ENCODE results near the gene ZCCHC17.
"Not testable (repeated sequence)": the region's sequence is repeated elsewhere in the genome, so short reads cannot be mapped to it uniquely, and the experiment has no call there.

Gene ZCCHC17

DNA sequence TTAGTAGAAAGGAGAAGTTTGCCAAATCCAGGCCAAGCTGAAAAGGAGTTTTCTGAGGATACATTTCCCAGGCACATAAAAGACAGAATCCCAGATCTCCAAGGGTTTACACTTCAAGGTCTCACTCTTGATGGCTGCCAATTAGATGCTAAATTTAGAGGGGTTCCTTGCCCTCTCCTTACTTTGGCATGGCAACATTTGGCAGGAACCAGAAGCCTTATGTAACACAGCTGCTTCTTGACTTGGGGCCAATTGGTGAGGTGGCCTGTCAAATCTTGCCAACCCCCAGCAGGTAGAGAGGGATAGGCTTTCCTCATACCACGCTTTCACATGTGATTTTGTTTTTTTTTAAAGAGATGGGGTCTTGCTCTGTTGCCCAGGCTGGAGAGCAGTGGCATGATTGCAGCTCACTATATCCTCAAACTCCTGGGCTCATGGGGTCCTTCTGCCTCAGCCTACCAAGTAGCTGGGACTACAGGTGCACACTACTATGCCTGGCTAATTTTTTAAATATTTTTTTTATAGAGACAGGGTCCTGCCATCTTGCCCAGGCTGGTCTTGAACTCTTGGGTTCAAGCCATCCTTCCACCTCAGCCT is 31.9 kb upstream of the ZCCHC17 start:
- Histone ChIP-seq H3K4me1 (no peaks in the 10 kb centered on the region), H3K36me3 (peaks cover 97 to 100% (median 99%) of the 10 kb centered on the region in 11 experiments), H3K27me3 (no peaks in the 10 kb centered on the region), H3K9ac (no peak overlapping the region), H3K4me2 (no peak overlapping the region), H3K27ac (no peak overlapping the region), H4K20me1 (peaks cover 0 to 17% (median 0%) of the 10 kb centered on the region in 11 experiments; a peak in 6 of 22 replicates), H3K4me3 (no peak overlapping the region), H3K9me3 (replicated peaks in 1 of 11) (no peaks in the 10 kb centered on the region)
- no peak for TF ChIP-seq Cebpa-rat (IDR thresholded peaks at IDR 0.05)

DNA sequence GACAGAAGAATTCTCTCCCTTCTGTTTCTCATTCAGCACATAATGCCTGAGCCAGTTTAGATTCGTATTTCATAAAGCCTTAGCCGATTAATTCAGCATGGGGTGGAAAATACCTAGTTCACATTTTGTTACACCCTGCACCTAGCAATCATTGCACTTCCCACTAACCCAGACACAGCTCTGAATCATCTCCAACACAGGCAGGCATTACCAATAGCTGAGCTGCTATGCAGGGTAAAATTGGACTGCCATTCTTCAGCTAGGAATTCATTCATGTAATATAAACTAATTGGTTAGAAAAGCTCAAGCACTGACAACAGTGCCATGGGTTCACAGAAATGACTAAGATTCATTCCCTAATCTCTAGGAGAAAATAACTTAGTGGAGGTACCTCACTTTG is 30.3 kb upstream of the ZCCHC17 start:
- no peak for TF ChIP-seq Cebpa-rat (IDR thresholded peaks at IDR 0.05)
- no peak overlapping the region for H3K9ac ChIP-seq
- H3K36me3 ChIP-seq = peaks cover 97 to 100% (median 99%) of the 10 kb centered on the region in 11 experiments
- H3K4me2 ChIP-seq = no peak overlapping the region
- H3K4me3 ChIP-seq = no peak overlapping the region
- H3K9me3 ChIP-seq (replicated peaks in 1 of 11) = no peaks in the 10 kb centered on the region
- peaks cover 0 to 22% (median 9%) of the 10 kb centered on the region in 11 experiments; a peak in 11 of 22 replicates for H4K20me1 ChIP-seq
- H3K27ac ChIP-seq = no peak overlapping the region
- H3K4me1 ChIP-seq = no peaks in the 10 kb centered on the region
- no peaks in the 10 kb centered on the region for H3K27me3 ChIP-seq

- Histone ChIP-seq H3K4me3 (no peak overlapping the region), H3K4me1 (no peaks in the 10 kb centered on the region), H3K36me3 (peaks cover 92 to 100% (median 97%) of the 10 kb centered on the region in 11 experiments)
Observed at GRCh38 chr1:31272369-31272768, 24.5 kb upstream of the ZCCHC17 start.

DNA sequence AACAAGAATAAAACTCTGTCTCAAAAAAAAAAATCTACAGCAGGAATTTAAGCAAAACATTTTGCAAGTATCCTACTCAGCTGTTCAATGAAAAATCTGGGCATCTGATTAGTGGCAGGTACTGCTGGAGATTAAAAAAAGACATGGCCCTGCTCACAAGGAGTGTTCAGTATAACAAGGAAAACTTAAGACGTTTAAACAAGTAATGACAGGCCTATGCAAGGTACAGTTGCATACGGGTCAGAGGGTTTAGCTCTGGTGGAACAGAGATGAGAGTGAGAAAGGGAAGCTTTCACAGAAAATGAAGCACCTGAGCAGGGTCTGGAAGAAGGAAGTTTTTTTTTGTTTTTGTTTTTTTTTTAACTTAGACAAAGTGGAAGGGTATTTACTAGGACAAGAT is 23.2 kb upstream of the ZCCHC17 start:
- H3K4me3 ChIP-seq = no peak overlapping the region
- H3K9ac ChIP-seq = no peak overlapping the region
- H3K9me3 ChIP-seq (replicated peaks in 1 of 11) = no peaks in the 10 kb centered on the region
- H3K27ac ChIP-seq = no peak overlapping the region
- H3K4me2 ChIP-seq = no peak overlapping the region
- no peaks in the 10 kb centered on the region for H3K27me3 ChIP-seq
- peaks cover 92 to 100% (median 97%) of the 10 kb centered on the region in 11 experiments for H3K36me3 ChIP-seq
- H3K4me1 ChIP-seq = no peaks in the 10 kb centered on the region
- peaks cover 2 to 78% (median 57%) of the 10 kb centered on the region in 11 experiments; a peak in 19 of 22 replicates for H4K20me1 ChIP-seq
- TF ChIP-seq Cebpa-rat (IDR thresholded peaks at IDR 0.05) = no peak

More at GRCh38 chr1:31272369-31272768, 24.5 kb upstream of the ZCCHC17 start:
- TF ChIP-seq Cebpa-rat (IDR thresholded peaks at IDR 0.05) = no peak
- H3K27me3 ChIP-seq = no peaks in the 10 kb centered on the region
- no peak overlapping the region for H3K9ac ChIP-seq
- H4K20me1 ChIP-seq = peaks cover 2 to 72% (median 46%) of the 10 kb centered on the region in 11 experiments; a peak in 19 of 22 replicates
- H3K27ac ChIP-seq = no peak overlapping the region
- no peak overlapping the region for H3K4me2 ChIP-seq
- H3K9me3 ChIP-seq (replicated peaks in 1 of 11) = no peaks in the 10 kb centered on the region

DNA sequence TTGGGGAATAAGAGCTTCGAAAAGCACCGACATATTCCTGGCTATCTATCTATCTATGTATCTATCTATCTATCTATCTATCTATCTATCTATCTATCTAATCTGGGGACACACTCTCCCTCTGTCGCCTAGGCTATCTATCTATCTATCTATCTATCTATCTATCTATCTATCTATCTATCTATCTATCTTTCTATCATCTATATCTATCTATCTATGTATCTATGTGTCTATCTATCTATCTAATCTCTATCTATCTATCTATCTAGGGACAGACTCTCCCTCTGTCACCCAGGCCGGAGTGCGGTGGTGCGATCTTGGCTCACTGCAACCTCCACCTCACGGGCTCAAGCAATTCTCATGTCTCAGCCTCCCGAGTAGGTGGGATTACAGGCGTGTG is 14.4 kb upstream of the ZCCHC17 start:
- peaks cover 0 to 62% (median 17%) of the 10 kb centered on the region in 11 experiments; a peak in 15 of 22 replicates for H4K20me1 ChIP-seq
- not testable (repeated sequence) for H3K4me3 ChIP-seq; H3K27ac ChIP-seq; H3K4me1 ChIP-seq; H3K9me3 ChIP-seq (replicated peaks in 1 of 11); H3K27me3 ChIP-seq; H3K9ac ChIP-seq; H3K4me2 ChIP-seq
- peaks cover 87 to 100% (median 98%) of the 10 kb centered on the region in 11 experiments for H3K36me3 ChIP-seq

DNA sequence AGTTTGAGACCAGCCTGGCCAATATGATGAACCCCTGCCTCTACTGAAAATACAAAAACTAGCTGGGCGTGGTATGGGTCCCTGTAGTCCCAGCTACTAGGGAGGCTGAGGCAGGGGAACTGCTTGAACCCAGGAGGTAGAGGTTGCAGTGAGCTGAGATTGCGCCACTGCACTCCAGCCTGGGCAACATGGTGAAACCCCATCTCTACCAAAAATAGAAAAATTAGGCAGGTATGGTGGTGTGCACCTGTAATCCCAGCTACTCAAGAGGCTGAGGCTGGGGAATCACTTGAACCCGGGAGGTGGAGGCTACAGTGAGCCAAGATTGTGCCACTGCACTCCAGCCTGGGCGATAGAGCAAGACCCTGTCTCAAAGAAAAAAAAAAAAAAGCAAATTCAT is 9.0 kb upstream of the ZCCHC17 start:
- H3K4me3 ChIP-seq; H3K9me3 ChIP-seq (replicated peaks in 1 of 11); H3K27me3 ChIP-seq; H3K9ac ChIP-seq; H3K4me2 ChIP-seq; H3K27ac ChIP-seq; H3K4me1 ChIP-seq: not testable (repeated sequence)
- H3K36me3 ChIP-seq = peaks cover 82 to 100% (median 99%) of the 10 kb centered on the region in 11 experiments
- peaks cover 0 to 71% (median 32%) of the 10 kb centered on the region in 11 experiments; a peak in 15 of 22 replicates for H4K20me1 ChIP-seq

DNA sequence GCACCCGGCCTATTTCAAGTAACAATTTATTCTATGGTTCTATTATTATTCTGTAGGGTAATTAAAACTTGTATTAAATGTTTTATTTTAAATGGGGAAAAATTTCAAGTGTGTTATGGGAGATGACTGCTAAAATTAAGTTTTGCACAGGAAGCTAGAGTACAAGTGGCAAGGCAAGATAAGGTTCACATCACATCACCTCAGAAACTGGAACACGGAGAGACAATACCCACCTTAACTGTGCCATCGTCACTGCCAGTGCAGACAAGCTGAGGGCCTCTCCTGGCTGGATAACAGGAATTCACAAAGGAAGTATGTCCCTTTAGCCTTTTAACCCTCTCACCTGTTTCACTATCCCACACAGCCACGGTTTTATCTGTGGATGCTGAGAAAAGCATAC is 7.8 kb upstream of the ZCCHC17 start:
- H3K36me3 ChIP-seq = peaks cover 82 to 100% (median 99%) of the 10 kb centered on the region in 11 experiments
- H3K4me1 ChIP-seq = no peaks in the 10 kb centered on the region
- peaks cover 0 to 71% (median 39%) of the 10 kb centered on the region in 11 experiments; a peak in 16 of 22 replicates for H4K20me1 ChIP-seq
- no peak overlapping the region for H3K4me3 ChIP-seq
- no peaks in the 10 kb centered on the region for H3K9me3 ChIP-seq (replicated peaks in 1 of 11)
- H3K27ac ChIP-seq = no peak overlapping the region
- TF ChIP-seq Cebpa-rat (IDR thresholded peaks at IDR 0.05) = no peak
- no peak overlapping the region for H3K4me2 ChIP-seq
- H3K9ac ChIP-seq = no peak overlapping the region
- H3K27me3 ChIP-seq = no peaks in the 10 kb centered on the region

- H3K27me3 ChIP-seq = no peaks in the 10 kb centered on the region
- peak overlapping the region; percentile 75 to 97 (median 90) for H3K4me3 ChIP-seq
- H3K9me3 ChIP-seq (replicated peaks in 1 of 11) = no peaks in the 10 kb centered on the region
- peak overlapping the region; percentile 60 to 95 (median 92) for H3K27ac ChIP-seq
- peaks cover 4 to 72% (median 30%) of the 10 kb centered on the region in 11 experiments; a peak in 15 of 22 replicates for H4K20me1 ChIP-seq
- H3K36me3 ChIP-seq = peaks cover 31 to 55% (median 47%) of the 10 kb centered on the region in 11 experiments
- peak overlapping the region; percentile 80 to 89 (median 84) for H3K4me2 ChIP-seq
- H3K9ac ChIP-seq = peak overlapping the region; percentile 85 to 98 (median 94)
- TF ChIP-seq Cebpa-rat (IDR thresholded peaks at IDR 0.05) = no peak
- peaks cover 23 to 41% (median 36%) of the 10 kb centered on the region in 10 experiments for H3K4me1 ChIP-seq
Observed at GRCh38 chr1:31295874-31296485, 852 bp upstream of the ZCCHC17 start.

GRCh38 chr1:31297277-31298247 is 730 bp downstream of the ZCCHC17 start:
- Histone ChIP-seq H3K4me2 (peak overlapping the region; percentile 85 to 97 (median 92)), H3K36me3 (peaks cover 22 to 53% (median 39%) of the 10 kb centered on the region in 11 experiments), H3K4me1 (peaks cover 23 to 41% (median 36%) of the 10 kb centered on the region in 10 experiments), H3K4me3 (peak overlapping the region; percentile 75 to 97 (median 90)), H3K9ac (peak overlapping the region; percentile 90 to 98 (median 94)), H3K9me3 (replicated peaks in 1 of 11) (no peaks in the 10 kb centered on the region), H3K27me3 (no peaks in the 10 kb centered on the region), H4K20me1 (peaks cover 4 to 65% (median 20%) of the 10 kb centered on the region in 11 experiments; a peak in 14 of 22 replicates), H3K27ac (peak overlapping the region; percentile 73 to 95 (median 89))
- TF ChIP-seq Cebpa-rat (IDR thresholded peaks at IDR 0.05) = no peak

Measured in BLaER1 treated with 17β-estradiol and CSF1 and Interleukin-3, amounts not matched to agents 10 nM and 100 nM (cell line).